Left lobe of liver (tissue), 2 donors: ENCODE results near the gene PRC1. TPM values are rescaled to one million over a fixed set of nuclear protein-coding genes. Genes with fewer than 3 reads are reported as not detected.
"Not testable (repeated sequence)": the region's sequence is repeated elsewhere in the genome, so short reads cannot be mapped to it uniquely, and the experiment has no call there.

Experiments used
- ATAC-seq: fragments of 200-7000 bp; cut with Tn5 transposase; one replicate; pipeline ENCODE4 v1.9.1; 2020; ENCODE audit warnings: mild to moderate bottlenecking, moderate library complexity
- DNase-seq: peaks from one replicate; pipeline ENCODE4 v3.0.0-alpha.2; 2020; ENCODE audit warnings: low spot score
- total RNA-seq: library from RNA; stranded (reverse); gene quantifications from one replicate; pipeline ENCODE4 v1.2.1, GENCODE V29; 2021
- donor health status: DM: no; HTN: no; CAD: no; lungs with moderate emphysema.
- donor health status: DM: no; HTN: yes; CAD: no.

The PRC1 gene
- total RNA-seq: 1.2 TPM

- ATAC-seq (peak; percentile 99), DNase-seq (peak; percentile 98)
Observed at GRCh38 chr15:90994417-90995311, at the start of gene PRC1. Gene PRC1, minus strand, starts transcription at chr15:90994535. Its CDS starts 118 bp downstream, at chr15:90994417.

- ATAC-seq (no peak), DNase-seq (no peak)
Observed at GRCh38 chr15:91043202-91043874, 49.0 kb upstream of the PRC1 start.

GRCh38 chr15:91040856-91041255, 46.5 kb upstream of the PRC1 start:
- DNase-seq (no peak), ATAC-seq (no peak)

- no peak for DNase-seq
- ATAC-seq: no peak
Observed at GRCh38 chr15:91039996-91040395, 45.7 kb upstream of the PRC1 start.

- ATAC-seq (peak; percentile 99), DNase-seq (peak; percentile 88)
Observed at GRCh38 chr15:91032919-91033803, 38.8 kb upstream of the PRC1 start.

GRCh38 chr15:91031796-91032195, 37.5 kb upstream of the PRC1 start:
- ATAC-seq: no peak
- no peak for DNase-seq

- ATAC-seq: no peak
Observed at GRCh38 chr15:91027677-91028076, 33.3 kb upstream of the PRC1 start.

GRCh38 chr15:91023720-91024119, 29.4 kb upstream of the PRC1 start:
- ATAC-seq: no peak
- no peak for DNase-seq

More at GRCh38 chr15:91027677-91028076, 33.3 kb upstream of the PRC1 start:
- DNase-seq: no peak

- ATAC-seq (no peak), DNase-seq (no peak)
Observed at GRCh38 chr15:91022832-91023129, 28.4 kb upstream of the PRC1 start.

- ATAC-seq (peak; percentile 96), DNase-seq (peak; percentile 89)
Observed at GRCh38 chr15:91022075-91022831, 27.9 kb upstream of the PRC1 start, which contains the start of gene VPS33B. Gene VPS33B, minus strand, starts transcription at chr15:91022594. Its CDS starts 345 bp downstream, at chr15:91022249.

GRCh38 chr15:91021516-91022074, 27.3 kb upstream of the PRC1 start:
- no peak for ATAC-seq
- DNase-seq: no peak

GRCh38 chr15:91018158-91018557, 23.8 kb upstream of the PRC1 start:
- ATAC-seq: no peak
- DNase-seq: no peak

GRCh38 chr15:91017716-91018115, 23.4 kb upstream of the PRC1 start:
- ATAC-seq: no peak
- no peak for DNase-seq

GRCh38 chr15:91013701-91014100, 19.4 kb upstream of the PRC1 start:
- DNase-seq, ATAC-seq: not testable (repeated sequence)

- ATAC-seq (no peak), DNase-seq (no peak)
Observed at GRCh38 chr15:91007266-91007665, 12.9 kb upstream of the PRC1 start.

- DNase-seq: no peak
- ATAC-seq: no peak
Observed at GRCh38 chr15:91001209-91001608, 6.9 kb upstream of the PRC1 start.

GRCh38 chr15:90998737-90999136, 4.4 kb upstream of the PRC1 start:
- ATAC-seq (no peak), DNase-seq (no peak)

- no peak for DNase-seq
- peak; percentile 38 for ATAC-seq
Observed at GRCh38 chr15:90994059-90994416, 297 bp downstream of the PRC1 start.

- no peak for DNase-seq
Observed at GRCh38 chr15:90991587-90992285, 2.6 kb downstream of the PRC1 start.

GRCh38 chr15:90990446-90990845, 3.9 kb downstream of the PRC1 start:
- DNase-seq: no peak
- no peak for ATAC-seq

More at GRCh38 chr15:90991587-90992285, 2.6 kb downstream of the PRC1 start:
- no peak for ATAC-seq
